ENCODE measurements around the gene OR2V2. TPM values are rescaled to one million over a fixed set of nuclear protein-coding genes. Genes with fewer than 3 reads are reported as not detected.

Gene OR2V2
- total and polyA plus RNA-seq, 10 of the 15 experiments (the other 5 are each of a cell fraction or from before 2014, with no cell fraction given): 0.26 TPM; not detected in 9

GRCh38 chr5:181189363-181189961 lies 42.1 kb downstream of the OR2V2 start:
- POLR2A ChIA-PET: interaction anchor here (1.5 to 4.5 kb wide), 11 partner anchors 10 to 381 kb away, joined by 3 to 41 read pairs (median 10); partner anchors contain the start of genes RACK1, TRIM41 and TRIM7
- FAIRE-seq: no peak
- peak overlapping the region; percentile 95 for H3K4me3 ChIP-seq
- RAD21 ChIA-PET (ENCODE audit: unreplicated experiment): interaction anchor here (0.7 to 6.9 kb wide), 9 partner anchors 10 to 72 kb away, joined by 3 to 72 read pairs (median 5); partner anchors contain the start of genes RACK1, TRIM41, TRIM52 and TRIM7
- intact Hi-C loops (cut with micrococcal nuclease; ENCODE audit: unreplicated experiment) (loop anchor here (2.0 kb wide), 1 partner anchor 71 kb away; the partner anchor contains the start of gene TRIM52), in situ Hi-C loops (cut with MboI) (loop anchor here (10.0 kb wide), 1 partner anchor 65 kb away; no protein-coding TSS in a partner anchor)
- no peaks in the 10 kb centered on the region for H4K20me1 ChIP-seq (ENCODE audit: control insufficient read depth, insufficient read depth)
- H3K4me2 ChIP-seq (ENCODE audit: control insufficient read depth, insufficient read depth): peak overlapping the region; percentile 86
- DNase-seq (ENCODE audit: low read depth, low spot score): no peak
- no peaks in the 10 kb centered on the region for H3K27me3 ChIP-seq (replicated peaks in 1 of 2; ENCODE audit: control insufficient read depth in 2 of 2, insufficient read depth in 2 of 2, low read length in 1 of 2)
- peaks cover 10% of the 10 kb centered on the region for H3K4me1 ChIP-seq (ENCODE audit: control insufficient read depth, insufficient read depth, low read length)
- peak overlapping the region; percentile 55 for H3K27ac ChIP-seq (ENCODE audit: control insufficient read depth, insufficient read depth)
- SMC1A ChIA-PET (ENCODE audit: uncharacterized antibody, unreplicated experiment): interaction anchor here (0.7 to 4.5 kb wide), 7 partner anchors 10 to 33 kb away, joined by 3 to 40 read pairs (median 6); partner anchors contain the start of genes TRIM41 and TRIM7
- peak overlapping the region; percentile 77 for H3K9ac ChIP-seq (ENCODE audit: control insufficient read depth, insufficient read depth, low read length)
- H3K36me3 ChIP-seq (ENCODE audit: control insufficient read depth in 2 of 2, insufficient read depth in 2 of 2, low read length in 1 of 2): no peaks in the 10 kb centered on the region
- CTCF ChIA-PET: interaction anchor here (0.7 to 7.6 kb wide), 11 partner anchors 9 to 386 kb away, joined by 3 to 96 read pairs (median 6); partner anchors contain the start of genes TRIM52 and TRIM7
- BruUV-seq (replicated peaks): no TSS peak
- no peaks in the 10 kb centered on the region for H3K9me3 ChIP-seq (replicated peaks; ENCODE audit: control insufficient read depth, insufficient read depth, low read length)
- H2AFZ ChIP-seq (ENCODE audit: control insufficient read depth, low read depth, low read length): peak overlapping the region; percentile 94
- no peaks in the 10 kb centered on the region; the same call in 1 of the 2 replicates for H3K79me2 ChIP-seq (ENCODE audit: control insufficient read depth, insufficient read depth, low read length)
- ATAC-seq: peak; percentile 7
- WGBS (ENCODE audit: insufficient coverage, insufficient replicate concordance, low lambda C conversion rate, missing lambda C conversion rate): under 1% methylated on average over 41 of the region's 41 CpGs
- TF ChIP-seq BMI1 (IDR thresholded peaks at IDR 0.05; ENCODE audit: borderline replicate concordance): no peak
- no peak for TF ChIP-seq MEF2B (IDR thresholded peaks at IDR 0.05; ENCODE audit: partially characterized antibody, poor library complexity, severe bottlenecking)
- TF ChIP-seq POLR2AphosphoS5 (IDR thresholded peaks at IDR 0.05; ENCODE audit: low read length): 0 out of 2 replicates have a peak, but pooled peaks have one; percentile 34
- TF ChIP-seq SP1 (IDR thresholded peaks at IDR 0.05; ENCODE audit: low read depth, low read length): no peak
- no peak for TF ChIP-seq NR2C1 (IDR thresholded peaks at IDR 0.05)
- 0 out of 2 replicates have a peak, but pooled peaks have one; percentile 29 for TF ChIP-seq SIN3A (IDR thresholded peaks at IDR 0.05; ENCODE audit: low read depth, low read length)
- 0 out of 2 replicates have a peak, but pooled peaks have one; percentile 17 for TF ChIP-seq EED (IDR thresholded peaks at IDR 0.05; ENCODE audit: low read depth)
- TF ChIP-seq, protein P1, sequence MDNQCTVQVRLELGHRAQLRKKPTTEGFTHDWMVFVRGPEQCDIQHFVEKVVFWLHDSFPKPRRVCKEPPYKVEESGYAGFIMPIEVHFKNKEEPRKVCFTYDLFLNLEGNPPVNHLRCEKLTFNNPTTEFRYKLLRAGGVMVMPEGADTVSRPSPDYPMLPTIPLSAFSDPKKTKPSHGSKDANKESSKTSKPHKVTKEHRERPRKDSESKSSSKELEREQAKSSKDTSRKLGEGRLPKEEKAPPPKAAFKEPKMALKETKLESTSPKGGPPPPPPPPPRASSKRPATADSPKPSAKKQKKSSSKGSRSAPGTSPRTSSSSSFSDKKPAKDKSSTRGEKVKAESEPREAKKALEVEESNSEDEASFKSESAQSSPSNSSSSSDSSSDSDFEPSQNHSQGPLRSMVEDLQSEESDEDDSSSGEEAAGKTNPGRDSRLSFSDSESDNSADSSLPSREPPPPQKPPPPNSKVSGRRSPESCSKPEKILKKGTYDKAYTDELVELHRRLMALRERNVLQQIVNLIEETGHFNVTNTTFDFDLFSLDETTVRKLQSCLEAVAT (IDR thresholded peaks at IDR 0.05): peak; percentile 46; the same call in 1 of the 2 replicates
- TF ChIP-seq NRF1 (conservative IDR thresholded peaks at IDR 0.05; ENCODE audit: low read depth, low read length): no peak
- no peak for TF ChIP-seq GABPA (IDR thresholded peaks at IDR 0.05; ENCODE audit: low read depth)
- TF ChIP-seq ZBTB33 (IDR thresholded peaks at IDR 0.05): no peak
- TF ChIP-seq ZBED1 (IDR thresholded peaks at IDR 0.05; ENCODE audit: borderline replicate concordance): no peak
- 0 out of 2 replicates have a peak, but pooled peaks have one; percentile 45 for TF ChIP-seq ASH2L (IDR thresholded peaks at IDR 0.05; ENCODE audit: borderline replicate concordance, low read depth)
- TF ChIP-seq CEBPB (IDR thresholded peaks at IDR 0.05; ENCODE audit: borderline replicate concordance in 1 of 2, low read depth in 2 of 2, low read length in 2 of 2): no peak
- TF ChIP-seq, protein P2, sequence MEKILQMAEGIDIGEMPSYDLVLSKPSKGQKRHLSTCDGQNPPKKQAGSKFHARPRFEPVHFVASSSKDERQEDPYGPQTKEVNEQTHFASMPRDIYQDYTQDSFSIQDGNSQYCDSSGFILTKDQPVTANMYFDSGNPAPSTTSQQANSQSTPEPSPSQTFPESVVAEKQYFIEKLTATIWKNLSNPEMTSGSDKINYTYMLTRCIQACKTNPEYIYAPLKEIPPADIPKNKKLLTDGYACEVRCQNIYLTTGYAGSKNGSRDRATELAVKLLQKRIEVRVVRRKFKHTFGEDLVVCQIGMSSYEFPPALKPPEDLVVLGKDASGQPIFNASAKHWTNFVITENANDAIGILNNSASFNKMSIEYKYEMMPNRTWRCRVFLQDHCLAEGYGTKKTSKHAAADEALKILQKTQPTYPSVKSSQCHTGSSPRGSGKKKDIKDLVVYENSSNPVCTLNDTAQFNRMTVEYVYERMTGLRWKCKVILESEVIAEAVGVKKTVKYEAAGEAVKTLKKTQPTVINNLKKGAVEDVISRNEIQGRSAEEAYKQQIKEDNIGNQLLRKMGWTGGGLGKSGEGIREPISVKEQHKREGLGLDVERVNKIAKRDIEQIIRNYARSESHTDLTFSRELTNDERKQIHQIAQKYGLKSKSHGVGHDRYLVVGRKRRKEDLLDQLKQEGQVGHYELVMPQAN (conservative IDR thresholded peaks at IDR 0.05): 0 out of 2 replicates have a peak, but pooled peaks have one; percentile 26
